HG03159 (cell line): ENCODE measurements around the gene RUFY4.

Experiments used
- ATAC-seq: cut with Tn5 transposase; IDR thresholded peaks from one replicate; pipeline ENCODE4 v1.9.1; 2021; ENCODE audit warnings: mild to moderate bottlenecking, moderate library complexity; ENCODE audit not compliant: unreplicated experiment

The RUFY4 gene

DNA sequence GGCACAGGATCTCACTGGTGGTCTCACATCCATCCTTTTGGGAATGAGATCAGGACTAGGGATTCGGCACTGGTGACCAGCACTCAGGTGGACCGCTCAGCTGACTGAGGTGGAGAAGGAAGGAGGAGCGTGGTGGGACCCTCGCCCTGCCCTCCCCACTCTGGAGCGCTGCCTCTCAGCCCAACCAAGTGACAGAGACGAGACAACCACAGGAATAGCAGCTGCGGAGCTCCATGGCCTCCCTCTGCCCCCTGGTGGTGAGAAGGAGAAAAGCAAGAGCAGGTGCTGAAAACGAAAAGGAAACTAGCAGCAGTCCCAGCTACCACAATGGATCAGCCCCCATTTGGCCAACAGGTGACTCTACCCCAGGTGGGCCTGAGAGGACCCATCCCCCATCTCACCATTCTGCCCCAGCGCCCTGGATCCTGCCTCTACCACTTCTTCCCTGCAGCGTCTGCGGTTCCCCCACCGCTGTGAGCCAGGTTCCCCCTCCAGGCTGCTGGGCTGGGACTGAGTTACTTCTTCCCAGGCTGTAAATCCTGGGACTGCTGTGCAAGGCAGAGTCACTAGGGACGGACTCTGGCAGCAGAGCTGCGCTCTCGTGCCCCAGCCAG lies at the start of gene RUFY4:
Gene RUFY4, plus strand, starts transcription at position 533 of the 614 bp plus-strand sequence. CDS start 1,353 bp downstream, outside the sequence.
- ATAC-seq: peak; percentile 83

- ATAC-seq: no peak
Measured at GRCh38 chr2:218019411-218020060, 49.5 kb upstream of the RUFY4 start.

GRCh38 chr2:218020281-218020680 lies 48.8 kb upstream of the RUFY4 start:
- no peak for ATAC-seq

DNA sequence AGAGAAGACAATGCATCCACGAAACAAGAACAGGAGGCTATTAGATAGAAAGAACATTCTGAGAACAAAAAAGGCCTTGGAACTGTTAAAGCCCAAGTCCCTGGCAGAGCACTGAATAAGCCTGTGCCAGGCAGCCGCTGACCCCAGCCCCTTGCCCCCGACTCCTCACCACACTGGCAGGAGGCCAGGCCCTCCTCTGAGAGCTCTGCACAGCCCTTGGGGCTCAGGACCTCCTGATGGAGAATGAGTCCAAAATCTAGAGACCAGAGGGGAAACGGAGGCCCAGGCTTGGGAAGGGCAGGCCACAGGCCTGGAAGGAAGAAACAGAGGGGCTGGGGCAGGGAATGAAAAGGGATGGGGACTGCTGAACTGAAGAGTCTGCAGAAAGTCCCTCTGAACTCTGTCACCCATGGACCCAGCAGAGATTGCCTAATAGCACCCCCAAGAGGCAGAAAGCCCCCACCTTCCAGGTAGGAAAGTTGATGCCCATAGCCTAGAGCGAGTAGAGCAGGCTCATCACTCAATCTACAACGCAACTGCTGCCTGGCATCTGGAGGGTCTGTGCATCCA lies 48.0 kb upstream of the RUFY4 start:
- ATAC-seq: no peak

DNA sequence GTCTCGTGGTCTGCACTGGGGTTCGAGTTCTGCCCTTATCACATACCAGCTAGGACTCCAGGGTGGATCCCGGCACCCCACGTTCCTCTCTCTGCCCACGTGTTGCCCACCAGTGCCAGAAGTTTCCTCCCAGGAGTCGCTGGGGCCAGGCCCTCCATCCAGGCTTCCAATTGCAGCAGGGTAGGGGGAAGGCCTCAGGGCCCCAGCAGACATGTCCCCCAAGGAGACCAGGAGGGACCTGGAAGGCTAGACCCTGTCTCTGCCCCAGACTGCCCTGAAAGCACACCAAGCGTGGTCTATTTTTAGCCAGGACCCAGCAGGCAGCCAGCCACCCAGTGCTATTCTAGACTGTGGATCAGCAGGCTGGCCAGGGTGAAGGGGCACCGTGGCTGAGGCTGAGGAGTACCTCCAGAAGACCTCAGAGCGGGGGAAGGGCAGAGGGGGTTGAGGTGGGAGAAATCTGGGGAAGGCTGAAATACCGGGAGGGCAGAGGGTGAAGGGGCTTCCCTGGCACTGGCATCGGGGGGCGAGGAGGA lies 47.4 kb upstream of the RUFY4 start:
- no peak for ATAC-seq

DNA sequence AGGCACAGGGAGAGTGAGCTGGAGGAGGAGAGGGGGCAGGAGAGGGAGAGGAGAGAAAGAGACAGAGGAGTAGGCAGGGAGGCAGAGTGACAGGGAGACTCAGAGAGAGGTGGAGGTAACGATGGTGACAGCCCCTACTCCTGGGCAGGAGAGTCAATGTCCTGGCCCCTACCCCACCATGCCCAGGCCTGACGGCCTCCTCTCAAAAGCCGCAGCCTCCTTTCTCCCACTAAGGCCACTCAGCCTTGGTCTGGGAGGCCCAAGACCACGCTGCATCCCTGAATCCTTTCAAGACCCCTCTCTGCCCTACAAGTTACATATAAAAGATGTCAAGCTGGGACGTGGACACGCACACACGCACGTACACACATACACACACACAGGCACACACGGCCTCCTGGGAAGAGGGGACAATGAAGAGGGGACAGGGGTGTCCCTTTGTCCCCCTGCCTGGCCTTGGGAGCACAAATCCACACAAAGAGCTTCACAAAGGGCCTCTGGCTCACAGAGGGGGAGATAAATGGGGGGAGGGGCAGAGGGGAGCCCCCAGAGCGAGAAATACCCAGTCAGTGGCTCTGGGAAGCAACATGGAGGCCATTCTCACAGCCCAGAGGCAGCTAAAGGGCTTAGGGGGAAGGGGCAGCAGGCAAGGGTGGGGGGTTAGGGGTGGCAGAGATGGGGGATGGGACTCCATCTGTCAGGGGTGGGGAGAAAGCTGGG lies 46.8 kb upstream of the RUFY4 start:
- no peak for ATAC-seq

DNA sequence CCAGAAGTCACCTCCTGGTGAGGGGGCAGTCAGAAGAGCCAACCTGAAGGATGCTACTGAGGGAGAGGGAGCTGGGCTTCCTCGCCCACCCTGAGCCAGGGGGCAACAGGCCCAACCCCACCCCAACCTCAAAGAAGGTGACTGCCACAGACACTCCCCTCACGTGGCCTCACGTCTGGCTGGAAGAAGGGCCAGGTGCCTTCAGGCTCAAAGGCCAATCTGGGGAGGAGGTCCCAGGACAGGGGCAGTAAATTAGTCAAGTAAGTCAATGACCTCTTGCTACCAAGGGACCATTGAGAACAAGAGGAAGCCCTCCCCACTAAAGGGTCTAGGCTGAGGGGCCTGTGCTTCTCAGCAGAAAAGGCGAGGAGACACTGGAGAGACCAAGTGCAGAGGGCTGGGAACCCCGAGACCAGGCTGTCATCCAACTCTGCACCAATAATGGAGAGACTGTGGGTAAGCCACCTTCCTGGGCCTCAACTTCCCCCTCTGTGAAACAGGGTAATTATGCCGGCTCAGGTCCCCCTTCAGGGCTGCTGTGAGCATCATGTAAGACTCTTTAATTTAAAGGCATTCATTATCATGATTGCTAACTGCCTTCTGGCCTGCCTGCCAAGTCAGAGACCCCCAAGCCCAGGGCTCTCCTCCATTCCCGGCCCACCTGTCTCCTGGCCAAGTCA lies 46.1 kb upstream of the RUFY4 start:
- ATAC-seq: no peak

- ATAC-seq: no peak
Measured at GRCh38 chr2:218023636-218024035, 45.4 kb upstream of the RUFY4 start.

DNA sequence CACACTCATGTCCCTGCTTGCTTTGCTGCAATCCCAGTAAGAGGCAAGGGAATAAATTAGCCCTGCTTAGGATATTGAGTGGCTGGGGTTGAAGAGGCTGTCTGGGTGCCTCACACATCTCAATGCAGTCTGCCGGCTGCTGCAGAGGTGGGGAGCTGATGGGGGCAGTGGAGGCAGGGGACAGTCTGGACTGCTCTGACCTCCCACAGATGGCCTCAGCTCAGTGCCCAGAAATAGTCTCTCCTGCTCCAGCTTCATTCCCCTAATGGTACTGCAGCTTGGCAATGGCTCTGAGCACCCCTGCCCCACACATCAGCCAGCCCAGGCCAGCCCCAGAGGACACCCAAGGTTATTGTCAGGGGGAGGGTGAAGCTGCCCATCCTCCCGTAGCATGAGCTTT lies 44.7 kb upstream of the RUFY4 start:
- no peak for ATAC-seq

- no peak for ATAC-seq
Measured at GRCh38 chr2:218024871-218025270, 44.2 kb upstream of the RUFY4 start.

- no peak for ATAC-seq
Measured at GRCh38 chr2:218026244-218026643, 42.8 kb upstream of the RUFY4 start.

- no peak for ATAC-seq
Measured at GRCh38 chr2:218026676-218027425, 42.2 kb upstream of the RUFY4 start.

- no peak for ATAC-seq
Measured at GRCh38 chr2:218027426-218028188, 41.4 kb upstream of the RUFY4 start.

- no peak for ATAC-seq
Measured at GRCh38 chr2:218028189-218028495, 40.9 kb upstream of the RUFY4 start.

DNA sequence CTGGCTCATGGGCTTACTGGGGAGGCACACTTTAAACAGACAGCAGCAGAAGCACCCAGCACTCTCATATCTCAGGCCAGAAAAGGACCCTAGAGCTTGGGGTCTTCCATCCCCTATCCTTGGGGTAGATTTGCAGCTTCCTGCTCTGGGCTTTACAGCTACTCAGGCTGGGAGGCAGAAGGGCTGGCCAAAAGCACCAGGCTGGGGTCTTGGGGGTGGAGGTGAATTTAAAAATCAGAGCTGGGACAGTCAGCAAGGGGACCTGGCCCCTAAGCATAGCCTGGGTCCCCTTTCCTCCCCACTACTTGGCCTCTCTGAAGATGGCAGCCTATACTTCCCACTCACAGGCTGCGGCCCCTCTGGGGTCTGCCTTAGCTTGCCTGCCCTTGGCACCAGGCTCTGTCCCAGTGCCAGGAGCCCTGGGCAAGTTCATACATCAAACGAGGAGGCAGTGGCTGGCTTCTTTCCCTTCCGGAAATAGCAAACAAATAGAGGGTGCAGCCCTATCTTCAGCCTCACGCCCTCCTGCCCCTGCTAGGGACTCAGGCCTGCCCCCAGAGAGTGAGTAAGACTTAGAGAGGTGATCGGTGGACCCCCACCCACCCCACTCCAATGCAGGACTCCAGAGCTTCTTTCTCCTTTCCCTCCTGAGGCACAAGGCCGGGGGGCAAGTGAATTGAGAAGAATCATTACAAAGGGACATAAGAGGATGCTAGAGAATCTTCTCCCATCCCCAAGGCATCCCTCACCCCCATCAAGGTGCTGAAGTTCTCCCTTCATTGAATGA lies 40.3 kb upstream of the RUFY4 start:
- no peak for ATAC-seq

GRCh38 chr2:218029366-218030360 lies 39.4 kb upstream of the RUFY4 start:
- no peak for ATAC-seq

DNA sequence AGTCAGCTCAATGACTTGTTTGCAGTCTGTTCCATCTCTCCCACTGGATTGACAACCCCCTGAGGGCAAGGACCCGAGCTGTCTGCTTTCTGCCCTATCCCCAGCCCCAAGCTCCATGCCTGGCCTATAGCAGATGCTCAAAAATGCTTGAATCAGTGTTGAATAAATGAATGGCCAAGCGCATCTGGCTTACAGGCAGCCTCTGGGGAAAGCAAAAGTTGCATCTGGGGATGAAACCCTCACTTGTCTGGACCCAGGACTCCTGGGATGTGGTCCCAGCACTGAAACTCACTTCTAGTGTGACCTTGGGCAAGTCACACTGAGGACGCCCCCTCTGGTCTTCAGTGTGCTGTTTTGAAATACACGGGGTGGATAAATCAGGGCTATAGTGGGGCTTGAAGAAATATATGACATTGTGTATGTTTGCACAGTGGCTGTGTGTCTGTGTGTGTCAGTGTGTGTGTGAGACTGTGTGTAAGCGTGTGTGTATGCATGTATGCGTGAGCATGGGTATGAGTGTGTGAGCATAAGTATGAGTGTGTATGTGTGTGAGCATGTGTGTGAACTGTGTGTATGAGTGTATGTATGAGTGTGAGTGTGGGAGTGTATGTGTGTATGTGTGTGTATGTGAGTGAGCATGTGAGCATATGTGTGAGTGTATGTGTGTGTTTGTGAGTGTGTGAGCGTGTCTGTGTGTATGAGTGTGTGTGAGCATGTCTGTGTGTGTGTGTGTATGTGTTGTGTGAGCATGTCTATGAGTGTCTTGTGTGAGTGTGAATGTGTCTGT lies 38.5 kb upstream of the RUFY4 start:
- ATAC-seq: no peak
